Left hindlimb (tissue), 1 donor: ENCODE results near the gene ITGB8.
A peak's percentile ranks its signal among the peaks of the same experiment; 100 is the strongest.
"Not testable (repeated sequence)": the region's sequence is repeated elsewhere in the genome, so short reads cannot be mapped to it uniquely, and the experiment has no call there.

Experiments used
- DNase-seq: peaks from one replicate; pipeline ENCODE4 v3.0.0-alpha.2; 2018

Gene ITGB8

GRCh38 chr7:20388084-20388483 lies 57.4 kb downstream of the ITGB8 start:
- no peak for DNase-seq

- DNase-seq, result not testable (repeated sequence)
These were observed 58.5 kb downstream of the ITGB8 start for GRCh38 chr7:20389192-20389591.

GRCh38 chr7:20393021-20393610 lies 62.4 kb downstream of the ITGB8 start:
- no peak for DNase-seq

GRCh38 chr7:20393616-20394015 lies 62.9 kb downstream of the ITGB8 start:
- no peak for DNase-seq

- no peak for DNase-seq
These were observed 63.6 kb downstream of the ITGB8 start for GRCh38 chr7:20394284-20394683.

- DNase-seq, result no peak
These were observed 64.4 kb downstream of the ITGB8 start for GRCh38 chr7:20395104-20395503.

GRCh38 chr7:20395511-20395910 lies 64.8 kb downstream of the ITGB8 start:
- no peak for DNase-seq

GRCh38 chr7:20399521-20399920 lies 68.8 kb downstream of the ITGB8 start:
- no peak for DNase-seq

GRCh38 chr7:20401861-20402746 lies 71.4 kb downstream of the ITGB8 start:
- DNase-seq, result peak; percentile 39

GRCh38 chr7:20402747-20403230 lies 72.1 kb downstream of the ITGB8 start:
- DNase-seq, result no peak

- DNase-seq, result peak; percentile 71
These were observed 72.6 kb downstream of the ITGB8 start for GRCh38 chr7:20403331-20403730.

- DNase-seq, result no peak
These were observed 73.6 kb downstream of the ITGB8 start for GRCh38 chr7:20404320-20404719.

GRCh38 chr7:20407585-20408466 lies 77.1 kb downstream of the ITGB8 start:
- DNase-seq, result no peak

GRCh38 chr7:20408467-20408826 lies 77.7 kb downstream of the ITGB8 start:
- no peak for DNase-seq

GRCh38 chr7:20409961-20410360 lies 79.3 kb downstream of the ITGB8 start:
- DNase-seq, result no peak

- DNase-seq, result no peak
These were observed 80.7 kb downstream of the ITGB8 start for GRCh38 chr7:20411372-20411771.

GRCh38 chr7:20412032-20412431 lies 81.3 kb downstream of the ITGB8 start:
- DNase-seq, result no peak

GRCh38 chr7:20417260-20417659 lies 86.6 kb downstream of the ITGB8 start:
- DNase-seq, result no peak

GRCh38 chr7:20417675-20418382 lies 87.1 kb downstream of the ITGB8 start:
- no peak for DNase-seq

- no peak for DNase-seq
These were observed 93.8 kb downstream of the ITGB8 start for GRCh38 chr7:20424500-20424899.

- no peak for DNase-seq
These were observed 100.0 kb downstream of the ITGB8 start for GRCh38 chr7:20430664-20431063.

- DNase-seq, result no peak
These were observed 100.4 kb downstream of the ITGB8 start for GRCh38 chr7:20431146-20431545.

- no peak for DNase-seq
These were observed 101.4 kb downstream of the ITGB8 start for GRCh38 chr7:20432071-20432470.
